ENCODE data around the gene SLC27A6. TPM values are rescaled to one million over a fixed set of nuclear protein-coding genes. Genes with fewer than 3 reads are reported as not detected.
"Not testable (repeated sequence)": the region's sequence is repeated elsewhere in the genome, so short reads cannot be mapped to it uniquely, and the experiment has no call there.

The SLC27A6 gene
- total RNA-seq, 6 donors from 2014 or later: 0.30 to 2.7 (median 0.40) TPM; not detected in 1

GRCh38 chr5:129021744-129022143 lies 56.5 kb downstream of the SLC27A6 start:
- 50 to 62% methylated on average over 2 of the region's 2 CpGs for WGBS, 2 donors
- no peaks in the 10 kb centered on the region for H3K9me3 ChIP-seq
- H3K27me3 ChIP-seq: no peaks in the 10 kb centered on the region
- no peaks in the 10 kb centered on the region for H3K36me3 ChIP-seq
- ATAC-seq (ENCODE audit: low FRiP score in 2 of 2): no peak
- no peaks in the 10 kb centered on the region for H3K4me1 ChIP-seq
- H3K27ac ChIP-seq: no peak overlapping the region
- no peak overlapping the region for H3K4me3 ChIP-seq
- no peak for DNase-seq
- TF ChIP-seq EP300 (IDR thresholded peaks at IDR 0.05) (no peak), CTCF (IDR thresholded peaks at IDR 0.05) (no peak)

GRCh38 chr5:129022599-129022998 lies 57.3 kb downstream of the SLC27A6 start:
- WGBS, 2 donors: 88 to 90% methylated on average over 2 of the region's 2 CpGs
- DNase-seq (no peak), ATAC-seq (ENCODE audit: low FRiP score in 2 of 2) (no peak)
- Histone ChIP-seq H3K9me3 (no peaks in the 10 kb centered on the region), H3K27me3 (no peaks in the 10 kb centered on the region), H3K36me3 (no peaks in the 10 kb centered on the region), H3K27ac (no peak overlapping the region), H3K4me1 (no peaks in the 10 kb centered on the region), H3K4me3 (no peak overlapping the region)
- no peak for TF ChIP-seq EP300 (IDR thresholded peaks at IDR 0.05)
- TF ChIP-seq CTCF (IDR thresholded peaks at IDR 0.05): no peak
- TF ChIP-seq POLR2AphosphoS5 (IDR thresholded peaks at IDR 0.05): no peak
- no peak for TF ChIP-seq POLR2A (IDR thresholded peaks at IDR 0.05)

- Histone ChIP-seq H3K4me1 (no peaks in the 10 kb centered on the region), H3K4me3 (no peak overlapping the region), H3K9me3 (no peaks in the 10 kb centered on the region), H3K36me3 (no peaks in the 10 kb centered on the region), H3K27ac (no peak overlapping the region), H3K27me3 (no peaks in the 10 kb centered on the region)
- WGBS, 2 donors: 78 to 84% methylated on average over 1 of the region's 1 CpG
- no peak for ATAC-seq (ENCODE audit: low FRiP score in 2 of 2)
- no peak for DNase-seq
- TF ChIP-seq CTCF (IDR thresholded peaks at IDR 0.05): no peak
- TF ChIP-seq EP300 (IDR thresholded peaks at IDR 0.05): no peak
- no peak for TF ChIP-seq POLR2AphosphoS5 (IDR thresholded peaks at IDR 0.05)
- TF ChIP-seq POLR2A (IDR thresholded peaks at IDR 0.05): no peak
Measured at GRCh38 chr5:129027260-129027659, 62.0 kb downstream of the SLC27A6 start.

GRCh38 chr5:129031886-129032683 lies 66.8 kb downstream of the SLC27A6 start:
- no peak for DNase-seq
- Histone ChIP-seq H3K27me3 (no peaks in the 10 kb centered on the region), H3K9me3 (no peaks in the 10 kb centered on the region), H3K4me3 (no peak overlapping the region), H3K36me3 (no peaks in the 10 kb centered on the region), H3K4me1 (no peaks in the 10 kb centered on the region), H3K27ac (no peak overlapping the region)
- ATAC-seq (ENCODE audit: low FRiP score in 2 of 2): no peak
- no peak for TF ChIP-seq EP300 (IDR thresholded peaks at IDR 0.05)
- no peak for TF ChIP-seq POLR2A (IDR thresholded peaks at IDR 0.05)
- TF ChIP-seq POLR2AphosphoS5 (IDR thresholded peaks at IDR 0.05): no peak
- no peak for TF ChIP-seq CTCF (IDR thresholded peaks at IDR 0.05)

- WGBS, 2 donors: 85 to 96% methylated on average over 3 of the region's 3 CpGs
- not testable (repeated sequence) for H3K4me3 ChIP-seq; ATAC-seq (ENCODE audit: low FRiP score in 2 of 2); H3K36me3 ChIP-seq; H3K27ac ChIP-seq; H3K9me3 ChIP-seq; H3K4me1 ChIP-seq; H3K27me3 ChIP-seq; DNase-seq
Measured at GRCh38 chr5:129036257-129036656, 71.0 kb downstream of the SLC27A6 start.

All from upper lobe of left lung (tissue), 6 donors.